Kidney (tissue), 14 donors: Measurements from ENCODE around the gene NEO1. TPM values are rescaled to one million over a fixed set of nuclear protein-coding genes. Genes with fewer than 3 reads are reported as not detected.
A peak's percentile ranks its signal among the peaks of the same experiment; 100 is the strongest.

Experiments
- DNase-seq, 5 donors: peaks; one replicate each; pipeline ENCODE4 v3.0.0-alpha.2; 2013 to 2020
- FAIRE-seq: peaks from 2 replicates; lab custom pipeline; 2012; peaks lifted over from hg19 to GRCh38; lab: Jason Lieb, UNC
- H3K27ac ChIP-seq, 2 donors: one replicate each; pipeline ENCODE4 v1.7.0; 2013; ENCODE audit warnings: low read depth in 2 of 2, low read length in 2 of 2, inconsistent platforms in 1 of 2
- H3K27me3 ChIP-seq: one replicate; pipeline ENCODE4 v1.7.1; 2013; ENCODE audit warnings: low read length, inconsistent platforms; ENCODE audit not compliant: control insufficient read depth, insufficient read depth
- H3K36me3 ChIP-seq, 3 donors: one replicate each; pipeline versions ENCODE4 v1.7.0 to v1.7.1; 2013; ENCODE audit warnings: low read length in 3 of 3, control low read depth in 1 of 3, inconsistent platforms in 1 of 3; ENCODE audit not compliant: insufficient read depth in 3 of 3, control insufficient read depth in 2 of 3
- H3K4me1 ChIP-seq, 3 donors: one replicate each; pipeline versions ENCODE4 v1.7.0 to v1.7.1; 2013; ENCODE audit warnings: low read length in 3 of 3, inconsistent platforms in 1 of 3, low read depth in 1 of 3; ENCODE audit not compliant: control insufficient read depth in 2 of 3, insufficient read depth in 2 of 3
- H3K4me3 ChIP-seq, 3 donors: one replicate each; pipeline versions ENCODE4 v1.7.0 to v1.8.1; 2013; ENCODE audit warnings: low read length in 3 of 3, control low read depth in 1 of 3, inconsistent platforms in 1 of 3
- H3K9ac ChIP-seq, 3 donors: one replicate each; pipeline versions ENCODE4 v1.7.0 to v1.7.1; 2013; ENCODE audit warnings: low read length in 3 of 3, control low read depth in 1 of 3, inconsistent platforms in 1 of 3
- H3K9me3 ChIP-seq, 3 donors: one replicate each; pipeline versions ENCODE4 v1.7.0 to v1.7.1; 2013; ENCODE audit warnings: low read length in 3 of 3, control low read depth in 1 of 3, inconsistent platforms in 1 of 3; ENCODE audit not compliant: control insufficient read depth in 2 of 3, insufficient read depth in 1 of 3
- CTCF ChIP-seq: IDR thresholded peaks from 3 replicates; pipeline ENCODE4 v1.5.1; 2012; ENCODE audit warnings: mild to moderate bottlenecking, moderate library complexity, borderline replicate concordance; ENCODE audit not compliant: insufficient read depth; ENCODE audit errors: extremely low read depth
- intact Hi-C: fragments of 100-400 bp; cut with DNase I; formaldehyde crosslinking; loops from one replicate; pipeline ENCODE4 v1.11.1; 2022
- polyA plus RNA-seq: library from polyadenylated mRNA; stranded (reverse); fragments of 350-450 nt; fragmentation: Illumina TruSeq; extraction: RNeasy Lipid Tissue Mini Kit (QIAGEN cat#74804); gene quantifications from one replicate; pipeline ENCODE4 v1.2.3, GENCODE V29; 2014; ENCODE audit warnings: low read depth, low replicate concordance; ENCODE audit not compliant: insufficient read depth
- total RNA-seq: library from RNA; stranded (reverse); fragmentation: NEBNext Ultra II Directional; extraction: Animal tissue kit (Norgen Biotek cat#: 25700); gene quantifications from one replicate; pipeline ENCODE4 v1.2.1, GENCODE V29; 2021
- donor health status: control.
- donor health status: control.
- donor health status: control.
- donor health status: control.
- donor health status: control.
- donor health status: DM: yes; HTN: yes; CAD: no.
- donor health status: Normal renal cell carcinoma (clear cell type).

Gene NEO1
- total and polyA plus RNA-seq, 2 donors from 2014 or later, result 12.4 to 43.3 TPM

DNA sequence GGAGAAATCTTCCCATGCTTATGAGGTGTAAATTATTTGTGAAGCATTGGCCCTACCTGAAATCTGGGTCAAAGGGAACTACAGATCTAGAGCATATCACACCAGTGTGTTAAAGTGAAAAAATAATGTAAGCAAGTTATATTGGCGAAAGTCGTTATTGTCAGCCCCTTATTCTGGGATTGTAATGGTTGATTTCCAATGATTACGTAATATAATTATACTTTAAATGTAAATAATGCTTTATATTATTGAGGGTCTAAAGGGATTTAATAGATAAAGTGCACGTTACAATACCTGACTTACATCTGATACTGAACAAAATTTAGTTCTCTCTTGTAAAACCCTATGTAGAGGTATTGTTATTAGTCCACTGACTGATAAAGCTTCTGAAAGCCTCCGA is 101.2 kb downstream of the NEO1 start:
- no peak for TF ChIP-seq CTCF
- no peak for FAIRE-seq

DNA sequence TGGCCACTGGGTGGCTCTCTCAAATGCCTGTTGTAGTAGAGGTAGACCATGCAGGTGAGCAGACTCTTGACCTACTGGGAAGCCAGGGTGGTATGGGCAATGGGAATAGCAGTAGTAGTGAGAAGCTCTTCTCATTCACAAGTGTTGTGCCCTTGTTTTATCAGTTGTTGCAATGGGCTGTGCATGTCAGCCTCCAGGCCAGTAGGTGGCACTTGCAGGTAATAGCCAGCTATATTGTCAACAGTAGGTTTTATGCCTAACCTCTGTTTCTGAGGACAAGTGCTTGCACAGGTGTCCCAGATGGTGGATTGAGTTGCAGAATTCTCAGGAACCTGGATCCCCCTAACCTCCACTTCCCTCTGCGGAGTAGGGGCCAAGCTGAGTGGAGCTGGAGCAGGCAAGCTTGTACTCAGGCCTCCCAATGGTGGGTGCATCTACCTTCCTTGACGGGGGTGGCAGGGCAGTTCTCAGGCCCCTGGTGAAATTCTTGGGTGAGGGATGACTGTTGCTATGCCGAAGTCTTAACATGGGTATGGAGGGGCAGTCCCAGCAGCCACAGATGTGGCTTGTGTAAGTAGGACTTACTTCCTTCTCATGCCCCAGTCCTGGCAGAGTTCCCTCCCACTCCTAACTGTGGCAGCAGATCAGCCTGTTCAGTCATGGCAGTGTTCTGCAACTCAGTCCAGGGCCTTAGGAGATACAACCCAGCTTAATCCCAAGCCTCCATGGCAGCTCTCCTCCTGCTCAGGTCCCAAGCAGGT is 104.3 kb downstream of the NEO1 start:
- Histone ChIP-seq H3K9ac (no peak overlapping the region), H3K36me3 (no peaks in the 10 kb centered on the region), H3K27ac (no peak overlapping the region), H3K4me3 (no peak overlapping the region), H3K9me3 (peaks cover 0 to 10% (median 0%) of the 10 kb centered on the region in 3 donors), H3K27me3 (no peaks in the 10 kb centered on the region), H3K4me1 (no peaks in the 10 kb centered on the region)
- no peak for DNase-seq
- TF ChIP-seq CTCF, result no peak
- intact Hi-C loops, result no loop called here
- no peak for FAIRE-seq

More for the DNA sequence above, 101.2 kb downstream of the NEO1 start:
- no peak for DNase-seq
- Histone ChIP-seq H3K36me3 (no peaks in the 10 kb centered on the region), H3K27me3 (no peaks in the 10 kb centered on the region), H3K27ac (no peak overlapping the region), H3K9me3 (peaks cover 0 to 10% (median 0%) of the 10 kb centered on the region in 3 donors), H3K4me1 (no peaks in the 10 kb centered on the region), H3K9ac (no peak overlapping the region), H3K4me3 (no peak overlapping the region)
- intact Hi-C loops, result no loop called here

GRCh38 chr15:73161546-73161945 is 109.3 kb downstream of the NEO1 start:
- no peaks in the 10 kb centered on the region for H3K4me1 ChIP-seq
- FAIRE-seq (no peak), DNase-seq (peak in 1 of 5 donors; percentile 13)
- no peaks in the 10 kb centered on the region for H3K36me3 ChIP-seq
- H3K9me3 ChIP-seq, result peaks cover 0 to 2% (median 0%) of the 10 kb centered on the region in 3 donors
- intact Hi-C loops, result no loop called here
- H3K4me3 ChIP-seq, result no peak overlapping the region
- H3K27ac ChIP-seq, result no peak overlapping the region
- no peak for TF ChIP-seq CTCF
- H3K9ac ChIP-seq, result no peak overlapping the region
- no peaks in the 10 kb centered on the region for H3K27me3 ChIP-seq

GRCh38 chr15:73165435-73165834 is 113.2 kb downstream of the NEO1 start:
- no peak overlapping the region for H3K27ac ChIP-seq
- no peaks in the 10 kb centered on the region for H3K27me3 ChIP-seq
- DNase-seq (no peak), FAIRE-seq (no peak)
- H3K4me1 ChIP-seq, result no peaks in the 10 kb centered on the region
- TF ChIP-seq CTCF, result no peak
- intact Hi-C loops, result no loop called here
- peaks cover 0 to 2% (median 0%) of the 10 kb centered on the region in 3 donors for H3K9me3 ChIP-seq
- H3K9ac ChIP-seq, result no peak overlapping the region
- H3K4me3 ChIP-seq, result no peak overlapping the region
- no peaks in the 10 kb centered on the region for H3K36me3 ChIP-seq
